GM18873 (cell line): ENCODE data around the gene ARID5B.

ENCODE experiments used
- ATAC-seq: cut with Tn5 transposase; IDR thresholded peaks from one replicate; pipeline ENCODE4 v1.9.1; 2021; ENCODE audit warnings: mild to moderate bottlenecking, moderate library complexity, moderate number of reproducible peaks; ENCODE audit not compliant: unreplicated experiment, low FRiP score

ARID5B gene

DNA sequence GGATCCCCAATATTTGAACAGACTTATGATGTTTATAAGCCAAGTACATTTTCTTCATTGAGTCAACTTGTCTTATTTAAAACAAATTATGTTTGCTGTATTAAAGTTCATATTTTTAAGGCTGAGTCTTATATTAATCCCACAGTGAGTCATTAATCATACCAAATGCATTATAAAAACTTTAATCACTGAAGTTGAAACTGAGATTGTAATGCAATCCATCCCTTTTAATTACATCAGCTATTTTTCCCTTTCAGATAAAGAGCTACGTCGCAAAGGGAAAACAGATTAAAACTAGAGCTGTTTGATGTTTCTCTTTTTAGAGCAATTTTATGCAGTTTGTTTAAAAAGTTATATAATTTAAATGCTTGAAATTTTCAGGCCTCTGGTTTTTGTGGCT, 183.0 kb downstream of the ARID5B start:
- ATAC-seq: no peak

DNA sequence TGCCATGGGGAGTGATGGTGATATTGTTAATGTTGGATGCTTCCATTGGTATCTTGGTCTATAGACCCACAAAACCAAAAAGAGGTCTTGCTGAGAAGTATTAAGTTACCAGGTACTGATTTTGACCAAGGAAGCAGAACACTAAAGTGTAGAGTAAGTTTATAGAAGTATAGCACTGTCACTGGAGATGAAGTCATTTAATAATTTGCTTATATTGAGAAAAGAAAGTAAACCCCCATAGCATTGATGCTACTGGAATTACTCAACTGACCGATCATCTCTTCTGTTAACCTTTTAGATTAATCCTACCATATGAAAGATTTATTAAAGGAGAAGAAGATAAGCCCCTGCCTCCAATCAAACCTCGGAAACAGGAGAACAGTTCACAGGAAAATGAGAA, 183.9 kb downstream of the ARID5B start:
- ATAC-seq: no peak

DNA sequence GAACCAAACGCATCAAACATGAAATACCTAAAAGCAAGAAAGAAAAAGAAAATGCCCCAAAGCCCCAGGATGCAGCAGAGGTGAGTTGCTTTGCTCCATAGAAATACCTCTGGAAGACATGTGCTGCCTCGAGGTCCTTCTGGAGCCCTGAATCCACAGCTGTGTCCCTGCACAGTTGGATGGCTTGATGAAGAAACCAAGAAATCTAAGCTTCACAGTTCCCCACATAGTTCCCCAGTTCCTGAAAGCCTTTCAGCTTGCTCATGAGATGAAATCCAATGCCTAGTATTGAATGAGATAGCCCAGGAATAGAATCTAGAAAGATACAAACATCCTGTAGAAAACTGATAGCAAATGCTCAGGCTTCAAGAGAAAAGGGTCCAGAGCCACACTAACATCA, 184.3 kb downstream of the ARID5B start:
- ATAC-seq: no peak

DNA sequence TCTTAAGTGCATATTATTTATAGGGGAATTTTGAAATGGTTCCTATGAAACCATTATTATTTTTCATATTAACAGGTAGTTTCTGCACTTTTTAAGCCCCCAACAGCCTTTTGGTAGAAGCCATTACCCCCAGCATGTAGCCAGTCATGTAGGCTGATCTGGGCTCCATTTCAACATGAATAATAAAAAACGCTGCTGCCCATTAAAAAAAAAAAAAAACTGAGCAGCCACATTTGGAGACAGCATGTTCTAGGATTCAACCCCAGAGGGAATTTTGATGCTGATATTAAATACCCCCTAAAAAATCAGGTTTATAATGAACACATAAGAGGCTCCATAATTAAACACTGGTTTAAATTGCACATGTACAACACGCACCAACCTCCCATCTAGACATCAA, 185.8 kb downstream of the ARID5B start:
- ATAC-seq: no peak

DNA sequence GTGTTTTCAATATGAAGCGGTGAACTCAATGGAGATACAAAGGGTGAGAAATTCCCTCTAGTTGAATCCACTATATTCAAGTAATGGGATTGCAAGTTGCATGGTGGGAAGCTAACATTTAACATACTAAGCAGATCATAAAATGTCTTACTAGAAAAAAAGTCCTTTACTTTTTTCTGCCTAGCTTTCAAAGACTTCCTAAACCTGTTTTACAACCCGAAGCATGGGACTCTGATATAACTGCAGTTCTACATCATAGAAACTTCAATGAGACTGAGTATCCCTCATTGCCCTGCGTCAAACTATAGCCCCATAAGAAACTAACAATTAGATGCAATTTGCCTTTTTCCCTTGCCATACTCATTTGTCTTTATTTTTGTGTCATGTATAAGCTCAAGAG, 187.3 kb downstream of the ARID5B start:
- ATAC-seq: no peak

DNA sequence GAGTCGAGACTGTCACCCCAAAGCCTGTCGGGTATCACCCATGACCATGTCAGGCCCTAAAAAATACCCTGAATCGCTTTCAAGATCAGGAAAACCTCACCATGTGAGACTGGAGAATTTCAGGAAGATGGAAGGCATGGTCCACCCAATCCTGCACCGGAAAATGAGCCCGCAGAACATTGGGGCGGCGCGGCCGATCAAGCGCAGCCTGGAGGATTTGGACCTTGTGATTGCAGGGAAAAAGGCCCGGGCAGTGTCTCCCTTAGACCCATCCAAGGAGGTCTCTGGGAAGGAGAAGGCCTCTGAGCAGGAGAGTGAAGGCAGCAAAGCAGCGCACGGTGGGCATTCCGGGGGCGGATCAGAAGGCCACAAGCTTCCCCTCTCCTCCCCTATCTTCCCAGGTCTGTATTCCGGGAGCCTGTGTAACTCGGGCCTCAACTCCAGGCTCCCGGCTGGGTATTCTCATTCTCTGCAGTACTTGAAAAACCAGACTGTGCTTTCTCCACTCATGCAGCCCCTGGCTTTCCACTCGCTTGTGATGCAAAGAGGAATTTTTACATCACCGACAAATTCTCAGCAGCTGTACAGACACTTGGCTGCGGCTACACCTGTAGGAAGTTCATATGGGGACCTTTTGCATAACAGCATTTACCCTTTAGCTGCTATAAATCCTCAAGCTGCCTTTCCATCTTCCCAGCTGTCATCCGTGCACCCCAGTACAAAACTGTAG, 191.0 kb downstream of the ARID5B start:
- ATAC-seq: no peak

DNA sequence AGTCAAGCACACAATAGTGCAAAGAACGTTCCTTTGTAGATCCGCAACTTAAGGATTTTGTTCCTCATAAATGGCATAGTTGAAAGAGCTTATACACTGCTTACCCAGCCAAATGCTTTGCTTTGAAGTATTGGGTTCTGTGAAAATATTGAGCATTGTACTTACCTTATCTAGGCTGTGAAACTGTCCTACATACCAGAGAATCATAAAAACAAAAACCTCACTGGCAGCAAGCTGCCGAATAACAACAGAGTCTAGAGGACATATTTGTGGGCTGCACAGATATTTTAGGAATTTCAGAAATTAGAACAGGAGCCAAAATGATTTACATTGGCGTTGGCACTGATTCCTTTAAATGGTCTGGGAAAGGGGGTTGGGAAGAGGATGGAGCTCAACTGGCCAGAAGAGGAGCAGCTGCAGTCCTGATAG, 192.4 kb downstream of the ARID5B start:
- no peak for ATAC-seq

DNA sequence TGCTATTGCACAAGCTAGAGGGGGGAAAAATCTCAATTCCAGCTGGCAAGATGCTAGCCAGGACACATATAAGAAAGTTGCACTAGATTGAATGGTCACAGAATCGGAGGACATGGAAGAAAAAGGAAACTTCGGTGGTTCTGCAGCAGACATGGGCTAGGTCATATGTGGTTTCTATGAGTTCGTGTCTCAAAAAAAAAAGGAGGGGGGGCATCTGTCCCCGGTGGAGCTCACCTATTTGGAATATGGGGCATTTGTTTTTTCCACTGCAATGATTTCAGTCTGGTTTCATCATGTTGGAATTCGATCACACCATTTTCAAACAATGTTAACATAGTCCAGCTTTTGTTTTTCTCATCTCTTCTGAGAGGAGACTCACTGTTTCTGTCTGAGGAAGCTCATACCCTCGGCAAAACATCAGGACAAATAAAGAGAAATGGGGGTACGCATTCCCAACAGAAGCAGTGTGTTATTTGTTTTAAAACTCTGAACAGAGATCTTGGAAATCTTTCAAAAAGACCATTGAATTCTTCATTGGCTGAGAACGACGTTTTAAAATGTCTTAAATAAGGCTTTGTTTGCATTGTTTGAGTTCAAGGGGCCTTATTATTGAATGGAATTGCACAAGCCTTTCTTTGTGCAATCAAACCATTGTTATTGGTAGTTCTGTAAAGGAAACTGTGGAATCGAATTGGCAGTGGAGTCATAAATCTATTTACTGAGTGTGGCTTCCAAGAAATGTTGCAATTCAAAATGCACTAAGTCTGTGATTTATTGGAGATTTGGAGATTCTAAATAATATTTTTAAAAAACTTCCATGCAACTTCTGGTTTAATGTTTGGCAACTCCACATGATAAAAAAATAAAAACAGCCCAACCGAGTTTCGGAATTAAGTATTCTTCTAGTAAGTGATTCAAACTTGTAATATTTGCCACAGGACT, 194.0 kb downstream of the ARID5B start:
- no peak for ATAC-seq

DNA sequence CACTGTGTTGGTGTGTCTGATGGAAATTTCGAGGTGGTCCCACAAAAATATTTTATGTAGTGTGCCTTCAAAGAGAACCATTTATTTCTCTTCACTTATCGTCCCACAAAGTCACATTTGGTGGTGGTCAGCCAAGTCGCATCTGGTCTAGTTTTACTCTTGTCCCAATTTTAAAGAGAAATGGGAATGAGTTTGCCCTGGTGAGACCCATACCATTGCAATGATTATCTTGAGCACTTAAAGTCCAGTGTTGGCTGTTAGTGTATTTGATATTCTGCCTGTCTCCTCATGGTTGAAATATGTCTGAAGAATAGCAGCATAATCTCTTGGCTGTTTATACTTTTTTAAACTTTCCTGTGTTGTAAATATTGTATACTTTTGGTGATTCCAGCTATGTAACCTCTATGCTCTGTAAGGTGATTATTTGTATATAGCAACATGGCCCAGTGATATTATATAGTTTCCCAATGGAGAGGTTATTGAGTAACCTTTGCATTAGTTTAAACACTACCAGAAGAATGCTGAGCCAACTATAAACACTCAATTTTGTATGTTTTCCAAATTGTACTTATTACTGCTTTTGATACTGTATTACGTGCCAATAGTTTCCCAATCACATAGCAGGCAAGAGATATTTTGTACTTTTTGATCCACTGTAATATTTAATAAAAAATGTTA, 194.9 kb downstream of the ARID5B start:
- ATAC-seq: no peak

DNA sequence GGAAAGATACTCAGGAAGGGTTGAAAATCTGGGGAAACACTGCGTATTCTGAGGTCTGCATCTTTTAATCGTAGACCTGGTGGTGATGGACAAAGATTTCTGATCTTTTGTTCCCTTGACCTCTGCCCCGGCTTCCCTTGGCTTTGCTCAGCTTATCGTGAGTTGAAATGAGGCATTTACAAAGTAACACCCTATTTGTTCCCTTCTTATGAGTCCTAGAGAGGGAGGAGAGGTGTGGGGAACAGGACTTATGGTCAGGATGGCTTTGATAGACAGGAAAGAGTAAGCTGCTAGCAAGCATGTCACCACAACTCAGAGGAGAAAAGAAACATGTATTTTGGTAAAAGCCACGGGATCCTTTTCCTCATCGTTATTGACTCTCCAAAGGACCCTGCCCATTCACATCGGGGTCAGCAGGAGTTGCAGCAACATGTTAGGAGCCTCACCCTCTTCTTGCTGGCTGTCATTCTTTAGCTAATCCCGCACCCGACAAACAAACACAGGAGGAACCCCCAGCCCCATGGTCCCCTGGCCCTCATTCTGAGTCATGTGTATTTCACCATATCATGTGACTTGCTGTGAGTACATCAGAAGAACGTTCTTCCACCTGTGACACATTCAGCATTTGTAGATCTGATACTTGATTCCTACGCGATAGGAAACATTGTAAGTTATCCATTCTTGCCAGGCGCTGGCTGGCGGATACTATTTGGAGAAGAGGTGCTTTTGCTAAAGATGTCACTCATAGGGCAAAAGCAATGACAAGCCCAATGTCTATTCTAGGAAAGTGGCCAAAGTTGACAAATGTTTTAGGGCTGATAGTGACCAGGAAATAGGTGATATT, 197.0 kb downstream of the ARID5B start:
- no peak for ATAC-seq

DNA sequence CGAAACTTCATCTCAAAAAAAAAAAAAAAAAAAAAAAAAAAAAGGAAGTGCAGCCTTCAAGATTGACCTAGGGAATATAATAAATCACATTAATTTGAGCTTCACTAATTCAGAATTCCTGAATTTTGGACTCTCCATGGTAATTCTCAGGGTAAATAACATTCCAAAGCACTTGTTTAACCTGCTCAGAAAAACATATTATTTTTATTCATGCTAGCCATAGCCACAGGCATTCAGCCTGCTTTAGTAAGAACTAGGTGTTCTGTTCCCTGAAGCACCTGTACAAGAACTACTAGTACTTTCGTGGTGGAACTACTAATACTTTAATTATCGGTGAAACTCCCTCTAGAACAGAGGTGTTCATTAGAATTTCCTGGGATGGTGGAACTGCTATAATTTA, 197.8 kb downstream of the ARID5B start:
- no peak for ATAC-seq

DNA sequence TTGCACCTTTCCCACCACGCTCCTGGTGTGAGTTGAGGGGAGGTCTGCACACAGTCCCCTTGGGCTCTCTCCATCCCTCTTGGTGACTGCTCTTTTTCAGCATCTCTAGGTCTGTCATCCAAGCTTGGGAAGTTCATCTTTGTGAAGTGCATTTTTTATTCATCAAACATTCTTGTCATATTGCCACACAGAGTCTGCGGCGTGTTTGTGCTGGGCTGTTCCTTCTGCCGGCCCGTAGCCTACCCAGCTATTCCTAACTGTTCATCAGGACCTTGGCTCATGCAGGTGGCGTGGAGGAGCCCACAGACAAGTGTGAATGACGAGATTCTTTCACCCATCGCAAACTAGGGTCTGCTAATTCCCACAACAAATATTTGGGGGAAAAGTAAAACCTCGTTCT, 202.4 kb downstream of the ARID5B start:
- no peak for ATAC-seq

DNA sequence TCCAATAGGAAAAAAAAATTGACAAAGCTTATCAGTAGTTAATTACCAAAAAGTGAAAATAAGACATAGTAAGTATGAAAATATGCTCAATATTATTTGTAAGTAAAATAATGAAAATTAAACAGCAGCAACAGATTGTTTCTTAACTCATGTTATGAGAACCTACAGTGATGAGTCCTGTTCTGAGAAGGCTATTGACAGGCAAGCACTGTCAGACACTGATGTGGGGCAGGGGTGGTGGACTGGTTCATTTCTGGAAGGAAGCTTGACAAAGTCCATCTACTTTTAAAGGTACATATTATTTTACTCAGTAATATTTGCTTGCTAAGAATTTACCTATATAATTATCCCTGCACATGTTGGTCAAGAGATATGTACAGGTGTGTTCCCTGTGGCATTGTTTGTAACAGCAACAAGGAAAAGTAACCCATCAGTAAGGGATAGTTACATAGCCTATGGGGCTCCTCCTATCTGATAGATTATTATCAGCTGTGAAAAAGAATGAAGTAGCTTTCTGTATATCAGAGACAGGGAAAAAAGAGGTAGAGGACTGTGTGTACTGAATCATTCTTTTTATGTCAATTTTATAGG, 205.5 kb downstream of the ARID5B start:
- no peak for ATAC-seq

DNA sequence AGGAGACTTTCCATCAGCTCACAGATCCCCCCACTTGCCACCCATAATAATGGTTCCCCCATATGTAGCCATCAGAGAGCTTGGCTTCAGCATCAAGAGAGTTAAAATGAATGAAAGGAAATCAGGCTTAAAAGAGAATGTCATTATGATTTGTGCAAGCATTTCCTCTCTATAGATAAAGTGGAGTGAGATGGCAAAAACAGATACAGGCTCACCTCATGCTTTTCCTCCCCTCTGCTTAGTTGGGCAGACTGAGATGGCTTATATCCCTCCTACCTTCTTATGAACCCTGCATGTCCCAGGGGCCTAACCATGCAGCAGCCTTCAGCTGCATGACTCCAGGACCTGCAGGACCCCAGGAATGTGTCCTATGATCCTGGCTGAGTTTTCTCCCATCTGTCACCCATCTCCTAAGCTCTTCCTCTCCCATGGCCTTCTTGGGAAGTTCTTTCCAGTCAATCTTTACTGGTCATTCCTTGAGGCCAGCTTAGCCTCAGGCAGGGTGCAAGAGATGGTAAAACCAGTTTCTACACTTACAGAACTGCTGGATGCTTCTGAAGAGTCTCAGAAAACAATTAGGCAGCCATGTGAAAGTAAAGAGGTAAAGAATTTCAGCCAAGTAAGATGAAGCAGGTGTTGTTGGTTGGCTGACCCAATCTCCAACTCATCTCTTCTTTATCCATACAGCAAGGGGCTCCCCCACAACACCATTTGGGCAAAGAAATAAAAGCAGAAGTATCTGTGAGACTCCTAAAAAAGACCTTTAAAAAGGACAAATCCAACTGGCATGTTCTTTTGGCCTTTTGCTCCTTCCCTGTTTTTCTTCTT, 207.5 kb downstream of the ARID5B start:
- no peak for ATAC-seq

DNA sequence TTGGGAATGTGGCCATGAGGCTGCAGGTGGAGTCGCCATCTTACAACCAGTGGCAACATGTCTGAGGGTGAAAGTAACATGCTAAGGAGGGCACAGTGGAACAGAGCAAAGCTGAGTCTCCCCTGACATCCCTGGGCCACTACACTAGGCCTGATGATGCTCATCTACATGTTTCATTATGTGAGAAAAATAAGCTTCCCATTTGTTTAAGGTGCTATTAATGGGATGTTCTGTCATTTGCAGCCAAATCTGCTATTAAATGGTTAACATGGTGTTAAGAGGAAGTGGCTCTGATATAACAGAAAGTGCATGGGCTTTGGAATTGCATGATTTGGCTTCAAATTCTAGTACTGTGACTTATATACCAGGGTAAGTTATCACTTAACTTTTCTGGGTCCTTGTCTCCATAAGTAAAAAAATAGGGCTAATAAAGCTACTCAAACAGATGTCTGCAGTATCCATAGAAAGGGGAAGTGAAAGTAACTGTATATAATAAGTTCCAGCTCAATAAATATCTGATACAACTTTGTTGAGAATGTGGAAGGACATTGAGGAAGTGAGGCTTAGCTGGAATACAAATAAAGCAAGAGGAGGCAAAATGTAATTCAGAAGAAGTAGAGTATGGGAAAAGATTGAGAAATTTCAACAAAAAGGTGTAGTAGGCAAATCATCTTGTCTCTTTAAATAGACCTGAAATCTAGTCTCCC, 208.2 kb downstream of the ARID5B start:
- ATAC-seq: peak; percentile 79

DNA sequence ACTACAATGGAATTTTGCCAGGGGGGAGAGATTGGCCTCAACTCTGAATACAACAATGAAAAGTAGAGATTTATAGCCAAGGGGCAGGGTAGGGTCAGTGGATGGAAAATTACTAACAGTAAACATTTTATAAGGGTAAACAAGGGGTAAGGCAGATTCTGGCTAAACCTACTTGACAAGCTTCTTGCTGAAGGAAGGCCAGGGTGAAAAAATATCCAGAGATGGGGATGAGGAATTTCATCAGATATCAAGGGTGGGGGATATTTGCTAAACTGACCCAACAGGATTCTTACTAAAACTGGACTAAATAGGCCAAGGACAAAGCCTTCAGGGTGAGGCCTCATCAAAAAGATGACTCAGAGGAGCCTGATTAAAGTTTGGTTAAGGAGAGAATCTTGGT, 210.8 kb downstream of the ARID5B start:
- no peak for ATAC-seq

DNA sequence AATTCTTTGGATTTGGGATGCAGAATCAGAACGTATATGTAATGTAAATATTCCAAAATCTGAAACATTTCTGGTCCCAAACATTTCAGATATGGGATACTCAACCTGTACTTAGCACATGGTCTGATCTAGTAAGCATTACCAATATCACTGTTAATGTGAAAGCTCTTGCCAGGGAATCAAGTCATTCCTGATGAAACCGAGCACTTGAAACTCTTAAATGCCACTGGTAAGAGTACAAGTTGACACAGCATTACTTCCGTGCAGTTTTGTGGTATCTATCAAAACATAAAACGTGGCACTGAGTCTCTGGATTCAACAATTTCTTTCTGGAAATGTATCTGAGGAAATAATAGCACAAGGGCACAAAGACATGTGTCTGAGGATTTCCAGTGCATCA, 211.5 kb downstream of the ARID5B start:
- no peak for ATAC-seq

DNA sequence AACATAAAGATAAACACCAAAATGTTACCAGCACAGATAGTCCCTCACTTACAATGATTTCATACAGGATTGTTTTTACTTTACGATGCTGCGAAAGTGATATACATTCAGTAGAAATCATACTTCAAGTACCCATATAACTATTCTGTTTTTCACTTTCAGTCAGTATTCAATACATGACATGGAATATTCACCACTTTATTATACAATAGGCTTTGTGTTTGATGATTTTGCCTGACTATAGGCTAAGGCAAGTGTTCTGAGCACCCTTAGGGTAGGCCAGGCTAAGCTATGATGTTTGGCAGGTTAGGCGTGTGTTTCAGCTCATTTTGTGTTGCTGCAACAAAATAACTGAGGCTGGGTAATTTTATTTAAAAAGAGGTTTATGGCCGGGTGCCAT, 212.2 kb downstream of the ARID5B start:
- ATAC-seq: no peak
